ENCODE measurements around the gene KRTAP4-1.
"Not testable (repeated sequence)": the region's sequence is repeated elsewhere in the genome, so short reads cannot be mapped to it uniquely, and the experiment has no call there.

KRTAP4-1 gene

GRCh38 chr17:41184480-41184961 is at the start of gene KRTAP4-1:
KRTAP4-1 (minus strand) TSS chr17:41184911; CDS start chr17:41184854, 57 bp downstream.
- DNase-seq (ENCODE audit: low read depth in 2 of 2) = no peak

- DNase-seq (ENCODE audit: low read depth in 2 of 2) = not testable (repeated sequence)
These were observed 47.8 kb upstream of the KRTAP4-1 start, which contains the start of gene KRTAP9-3 for GRCh38 chr17:41232399-41233105. KRTAP9-3 (plus strand) TSS chr17:41232449; CDS start chr17:41232502, 53 bp downstream.

- DNase-seq (ENCODE audit: low read depth in 2 of 2) = no peak
These were observed 47.0 kb upstream of the KRTAP4-1 start for GRCh38 chr17:41231731-41232130.

- DNase-seq (ENCODE audit: low read depth in 2 of 2) = no peak
These were observed 45.4 kb upstream of the KRTAP4-1 start for GRCh38 chr17:41230094-41230493.

- DNase-seq (ENCODE audit: low read depth in 2 of 2) = not testable (repeated sequence)
These were observed 41.9 kb upstream of the KRTAP4-1 start, which contains the start of gene KRTAP9-2 for GRCh38 chr17:41226598-41227095. KRTAP9-2 (plus strand) TSS chr17:41226648; CDS start chr17:41226655, 7 bp downstream.

GRCh38 chr17:41226051-41226450 is 41.3 kb upstream of the KRTAP4-1 start:
- DNase-seq (ENCODE audit: low read depth in 2 of 2) = no peak

- DNase-seq (ENCODE audit: low read depth in 2 of 2) = no peak
These were observed 39.1 kb upstream of the KRTAP4-1 start for GRCh38 chr17:41223821-41224220.

- no peak for DNase-seq (ENCODE audit: low read depth in 2 of 2)
These were observed 31.0 kb upstream of the KRTAP4-1 start for GRCh38 chr17:41215681-41216080.

- DNase-seq (ENCODE audit: low read depth in 2 of 2) = no peak
These were observed 27.9 kb upstream of the KRTAP4-1 start for GRCh38 chr17:41212524-41213169.

- DNase-seq (ENCODE audit: low read depth in 2 of 2) = no peak
These were observed 27.2 kb upstream of the KRTAP4-1 start for GRCh38 chr17:41211845-41212466.

GRCh38 chr17:41199421-41200078 is 14.8 kb upstream of the KRTAP4-1 start:
- DNase-seq (ENCODE audit: low read depth in 2 of 2) = no peak

GRCh38 chr17:41196068-41196467 is 11.4 kb upstream of the KRTAP4-1 start:
- no peak for DNase-seq (ENCODE audit: low read depth in 2 of 2)

GRCh38 chr17:41190328-41190727 is 5.6 kb upstream of the KRTAP4-1 start:
- no peak for DNase-seq (ENCODE audit: low read depth in 2 of 2)

- not testable (repeated sequence) for DNase-seq (ENCODE audit: low read depth in 2 of 2)
These were observed 5.2 kb upstream of the KRTAP4-1 start, which contains the start of gene KRTAP9-1 for GRCh38 chr17:41189837-41190318. KRTAP9-1 (plus strand) TSS chr17:41189887; CDS start chr17:41189887, 0 bp downstream.

- no peak for DNase-seq (ENCODE audit: low read depth in 2 of 2)
These were observed 2.2 kb upstream of the KRTAP4-1 start for GRCh38 chr17:41186872-41187271.

GRCh38 chr17:41185001-41185400 is 290 bp upstream of the KRTAP4-1 start:
- no peak for DNase-seq (ENCODE audit: low read depth in 2 of 2)

GRCh38 chr17:41178843-41179616 is 5.7 kb downstream of the KRTAP4-1 start:
- no peak for DNase-seq (ENCODE audit: low read depth in 2 of 2)

- no peak for DNase-seq (ENCODE audit: low read depth in 2 of 2)
These were observed 6.4 kb downstream of the KRTAP4-1 start for GRCh38 chr17:41178341-41178740.

GRCh38 chr17:41177727-41178271 is 6.9 kb downstream of the KRTAP4-1 start, which contains the start of gene KRTAP4-2:
KRTAP4-2 (minus strand) TSS chr17:41178221; CDS start chr17:41178164, 57 bp downstream.
- no peak for DNase-seq (ENCODE audit: low read depth in 2 of 2)

- no peak for DNase-seq (ENCODE audit: low read depth in 2 of 2)
These were observed 7.8 kb downstream of the KRTAP4-1 start for GRCh38 chr17:41176744-41177387.
